Lower leg skin (tissue), 3 donors: ENCODE results near the gene FOXF1.

Source experiments
- CTCF ChIP-seq, 3 donors: fragments of 450-650 bp; IDR thresholded peaks; one replicate each; pipeline ENCODE4 v1.5.1; 2016; ENCODE audit warnings: antibody characterized with exemption in 3 of 3, mild to moderate bottlenecking in 3 of 3, moderate library complexity in 2 of 3
- POLR2A ChIP-seq, 2 donors: fragments of 450-650 bp; IDR thresholded peaks; one replicate each; pipeline ENCODE4 v1.6.1; 2016 to 2017; ENCODE audit warnings: antibody characterized with exemption in 2 of 2, mild to moderate bottlenecking in 1 of 2, moderate library complexity in 1 of 2

- no peak for TF ChIP-seq CTCF (IDR thresholded peaks at IDR 0.05)
- no peak for TF ChIP-seq POLR2A (IDR thresholded peaks at IDR 0.05)
Observed at GRCh38 chr16:86491640-86492023, 18.7 kb upstream of the FOXF1 start.
